Astrocyte (in vitro differentiated cells and primary cell): ENCODE measurements around the gene KCNH2. TPM values are rescaled to one million over a fixed set of nuclear protein-coding genes. Genes with fewer than 3 reads are reported as not detected.

Experiments used
- DNase-seq: peaks from one replicate; pipeline ENCODE4 v3.0.0-alpha.2; 2010; ENCODE audit warnings: low read depth
- FAIRE-seq: peaks from 2 replicates; lab custom pipeline; 2011; peaks lifted over from hg19 to GRCh38; lab: Jason Lieb, UNC
- H2AFZ ChIP-seq: 2 replicates; pipeline ENCODE4 v1.6.0; 2012; ENCODE audit warnings: low read depth, low read length, inconsistent platforms
- H3K27ac ChIP-seq: 2 replicates; pipeline ENCODE4 v1.5.1; 2011; ENCODE audit warnings: low read depth, low read length, inconsistent platforms
- H3K27me3 ChIP-seq: 2 replicates; pipeline ENCODE4 v1.6.0; 2011; ENCODE audit warnings: low read length, inconsistent platforms; ENCODE audit not compliant: insufficient read depth
- H3K36me3 ChIP-seq: 2 replicates; pipeline ENCODE4 v1.5.1; 2011; ENCODE audit warnings: low read length, inconsistent platforms; ENCODE audit not compliant: insufficient read depth
- H3K4me1 ChIP-seq: 2 replicates; pipeline ENCODE4 v1.5.1; 2011; ENCODE audit warnings: low read length, inconsistent platforms; ENCODE audit not compliant: insufficient read depth
- H3K4me2 ChIP-seq: 2 replicates; pipeline ENCODE4 v1.6.0; 2012; ENCODE audit warnings: low read length, inconsistent platforms
- H3K4me3 ChIP-seq: 2 replicates; pipeline ENCODE4 v1.5.1; 2011; ENCODE audit warnings: low read depth, mild to moderate bottlenecking, low read length, inconsistent platforms; ENCODE audit not compliant: insufficient read depth
- H3K79me2 ChIP-seq: 2 replicates; pipeline ENCODE4 v1.6.0; 2012; ENCODE audit warnings: mild to moderate bottlenecking, low read length, inconsistent platforms; ENCODE audit not compliant: insufficient read depth
- H3K9ac ChIP-seq: 2 replicates; pipeline ENCODE4 v1.6.0; 2012; ENCODE audit warnings: mild to moderate bottlenecking, low read length, inconsistent platforms
- H3K9me3 ChIP-seq: 2 replicates; pipeline ENCODE4 v1.5.1; 2012; ENCODE audit warnings: low read depth, mild to moderate bottlenecking, low read length, inconsistent platforms; ENCODE audit not compliant: insufficient read depth
- H4K20me1 ChIP-seq: 2 replicates; pipeline ENCODE4 v1.6.0; 2012; ENCODE audit warnings: low read length, inconsistent platforms; ENCODE audit not compliant: insufficient read depth
- H3K27ac Mint-ChIP-seq: one replicate; pipeline ENCODE4 v1.8.0; 2021; ENCODE audit warnings: mild to moderate bottlenecking, mixed read lengths; ENCODE audit not compliant: unreplicated experiment
- H3K27me3 Mint-ChIP-seq: one replicate; pipeline ENCODE4 v1.8.0; 2021; ENCODE audit warnings: low read depth, mixed read lengths; ENCODE audit not compliant: unreplicated experiment
- H3K36me3 Mint-ChIP-seq: one replicate; pipeline ENCODE4 v1.8.0; 2021; ENCODE audit warnings: low read depth, mixed read lengths; ENCODE audit not compliant: unreplicated experiment
- H3K4me1 Mint-ChIP-seq: one replicate; pipeline ENCODE4 v1.8.0; 2021; ENCODE audit warnings: low read depth, mixed read lengths; ENCODE audit not compliant: unreplicated experiment
- H3K4me3 Mint-ChIP-seq: one replicate; pipeline ENCODE4 v1.8.0; 2021; ENCODE audit warnings: mild to moderate bottlenecking, moderate library complexity, mixed read lengths; ENCODE audit not compliant: unreplicated experiment
- H3K9me3 Mint-ChIP-seq: one replicate; pipeline ENCODE4 v1.8.0; 2021; ENCODE audit warnings: mild to moderate bottlenecking, mixed read lengths; ENCODE audit not compliant: unreplicated experiment
- CTCF ChIP-seq: IDR thresholded peaks from 2 replicates; pipeline ENCODE4 v1.5.1; 2011; ENCODE audit warnings: low read depth, mild to moderate bottlenecking, inconsistent platforms, low read length, moderate library complexity; ENCODE audit not compliant: insufficient read depth
- EZH2 ChIP-seq: IDR thresholded peaks from 2 replicates; pipeline ENCODE4 v1.6.1; 2012; ENCODE audit warnings: mild to moderate bottlenecking, low read length, inconsistent platforms; ENCODE audit not compliant: insufficient read depth
- total RNA-seq: library from RNA; stranded (reverse); gene quantifications from 2 replicates; pipeline ENCODE4 v1.2.1, GENCODE V29; 2021

Gene KCNH2
- total RNA-seq, 1 donor from 2014 or later, result 4.6 TPM

GRCh38 chr7:150965273-150965830 lies 12.8 kb downstream of the KCNH2 start:
- Histone ChIP-seq H3K9me3 (no peaks in the 10 kb centered on the region), H3K9ac (no peak overlapping the region), H4K20me1 (no peaks in the 10 kb centered on the region), H3K79me2 (no peaks in the 10 kb centered on the region), H3K27ac (no peak overlapping the region), H2AFZ (no peak overlapping the region), H3K4me3 (no peak overlapping the region), H3K27me3 (peaks cover 39% of the 10 kb centered on the region), H3K4me1 (no peaks in the 10 kb centered on the region), H3K36me3 (no peaks in the 10 kb centered on the region), H3K4me2 (no peak overlapping the region)
- peaks cover 3% of the 10 kb centered on the region for H3K36me3 Mint-ChIP-seq
- no peak overlapping the region for H3K4me3 Mint-ChIP-seq
- TF ChIP-seq EZH2 (no peak), CTCF (no peak)
- H3K9me3 Mint-ChIP-seq, result no peaks in the 10 kb centered on the region
- DNase-seq (no peak), FAIRE-seq (no peak)
- no peak overlapping the region for H3K27ac Mint-ChIP-seq
- H3K27me3 Mint-ChIP-seq, result peaks cover 5% of the 10 kb centered on the region
- peaks cover 15% of the 10 kb centered on the region for H3K4me1 Mint-ChIP-seq

- Histone ChIP-seq H4K20me1 (no peaks in the 10 kb centered on the region), H3K27ac (no peak overlapping the region), H3K79me2 (no peaks in the 10 kb centered on the region), H3K27me3 (peaks cover 35% of the 10 kb centered on the region), H3K36me3 (no peaks in the 10 kb centered on the region), H3K9me3 (no peaks in the 10 kb centered on the region), H2AFZ (no peak overlapping the region), H3K4me1 (no peaks in the 10 kb centered on the region), H3K4me2 (no peak overlapping the region), H3K9ac (no peak overlapping the region), H3K4me3 (no peak overlapping the region)
- DNase-seq (no peak), FAIRE-seq (no peak)
- no peaks in the 10 kb centered on the region for H3K9me3 Mint-ChIP-seq
- TF ChIP-seq CTCF, result no peak
- TF ChIP-seq EZH2, result no peak
- peaks cover 7% of the 10 kb centered on the region for H3K27me3 Mint-ChIP-seq
- peaks cover 1% of the 10 kb centered on the region for H3K36me3 Mint-ChIP-seq
- no peak overlapping the region for H3K27ac Mint-ChIP-seq
- H3K4me3 Mint-ChIP-seq, result no peak overlapping the region
- peaks cover 15% of the 10 kb centered on the region for H3K4me1 Mint-ChIP-seq
Measured at GRCh38 chr7:150964593-150965111, 13.5 kb downstream of the KCNH2 start.

- Histone ChIP-seq H3K79me2 (no peaks in the 10 kb centered on the region), H3K9ac (no peak overlapping the region), H4K20me1 (no peaks in the 10 kb centered on the region), H2AFZ (no peak overlapping the region), H3K27me3 (peaks cover 31% of the 10 kb centered on the region), H3K4me1 (no peaks in the 10 kb centered on the region), H3K9me3 (no peaks in the 10 kb centered on the region), H3K4me2 (no peak overlapping the region), H3K36me3 (no peaks in the 10 kb centered on the region), H3K27ac (no peak overlapping the region), H3K4me3 (no peak overlapping the region)
- Mint-ChIP-seq H3K4me1 (peaks cover 15% of the 10 kb centered on the region), H3K36me3 (peaks cover 1% of the 10 kb centered on the region), H3K4me3 (no peak overlapping the region), H3K27ac (no peak overlapping the region), H3K9me3 (no peaks in the 10 kb centered on the region), H3K27me3 (peaks cover 3% of the 10 kb centered on the region)
- no peak for TF ChIP-seq EZH2
- TF ChIP-seq CTCF, result no peak
- no peak for FAIRE-seq
- DNase-seq, result no peak
Measured at GRCh38 chr7:150963707-150964559, 14.2 kb downstream of the KCNH2 start.
